Germinal center (tissue), 1 donor: Measurements from ENCODE around the gene MAPKAPK3.

ENCODE experiments used
- DNase-seq: peaks from one replicate; pipeline ENCODE4 v3.0.0; 2012; ENCODE audit warnings: mixed read lengths, low spot score

MAPKAPK3 gene

GRCh38 chr3:50689558-50689957 lies 72.6 kb downstream of the MAPKAPK3 start:
- no peak for DNase-seq

GRCh38 chr3:50695031-50695430 lies 78.1 kb downstream of the MAPKAPK3 start:
- no peak for DNase-seq

DNA sequence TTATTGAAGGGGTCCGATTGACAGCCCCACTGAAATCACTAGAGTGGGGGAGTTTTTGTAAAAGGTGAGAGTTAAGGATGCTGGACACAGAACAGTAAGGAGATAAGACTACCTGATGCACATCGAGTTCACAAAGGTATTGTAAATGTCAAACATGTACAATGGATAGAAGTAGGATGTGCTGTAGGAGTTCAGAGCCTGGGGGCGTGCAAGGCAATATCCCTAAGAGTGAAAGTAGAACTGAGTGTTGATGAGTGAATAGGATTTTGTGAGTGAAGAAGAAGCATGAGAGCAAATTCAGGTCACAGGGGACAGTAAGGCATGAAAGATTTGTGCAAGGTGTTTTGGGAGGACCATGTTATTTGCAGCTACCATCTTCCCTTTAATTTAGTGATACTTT lies 79.3 kb downstream of the MAPKAPK3 start:
- DNase-seq: no peak

DNA sequence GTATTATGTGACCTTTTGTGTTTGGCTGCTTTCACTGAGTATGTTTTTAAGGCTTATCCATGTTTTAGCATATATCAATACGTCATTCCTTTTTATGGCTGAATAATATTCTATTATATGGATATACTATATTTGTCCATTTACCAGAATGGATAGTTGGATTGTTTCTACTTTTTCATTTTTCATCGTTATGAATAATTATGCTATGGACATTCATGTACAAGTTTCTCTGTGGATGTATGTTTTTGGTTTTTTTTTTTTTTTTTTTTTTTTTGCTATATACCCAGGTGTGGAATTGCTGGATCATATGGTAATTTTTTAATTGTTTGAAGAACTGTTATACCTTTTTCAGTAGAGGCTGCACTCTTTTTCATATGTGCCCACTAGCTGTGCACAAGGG lies 81.3 kb downstream of the MAPKAPK3 start:
- no peak for DNase-seq
